Liver (tissue), 3 donors: Measurements from ENCODE around the gene MT3.

ENCODE experiments used
- EGR1 ChIP-seq, 2 donors: IDR thresholded peaks; 2 replicates each; pipeline ENCODE4 v1.6.1; 2016 to 2018; ENCODE audit warnings: antibody characterized with exemption in 2 of 2, low read depth in 2 of 2
- GABPA ChIP-seq, 2 donors: IDR thresholded peaks in 1 of 2; conservative IDR thresholded peaks in 1 of 2; 2 replicates each; pipeline ENCODE4 v1.6.1; 2016; ENCODE audit warnings: antibody characterized with exemption in 2 of 2, mild to moderate bottlenecking in 1 of 2, moderate library complexity in 1 of 2
- MAX ChIP-seq: IDR thresholded peaks from 2 replicates; pipeline ENCODE4 v1.6.1; 2016; ENCODE audit warnings: antibody characterized with exemption
- RAD21 ChIP-seq, 2 donors: IDR thresholded peaks; 2 replicates each; pipeline ENCODE4 v1.6.1; 2016; ENCODE audit warnings: antibody characterized with exemption in 2 of 2, mild to moderate bottlenecking in 2 of 2
- REST ChIP-seq: IDR thresholded peaks from 2 replicates; pipeline ENCODE4 v1.6.1; 2016; ENCODE audit warnings: antibody characterized with exemption, mild to moderate bottlenecking
- RXRA ChIP-seq, 2 donors: IDR thresholded peaks; 2 replicates each; pipeline ENCODE4 v1.6.1; 2017 to 2018; ENCODE audit warnings: antibody characterized with exemption in 2 of 2, mild to moderate bottlenecking in 1 of 2
- SP1 ChIP-seq: IDR thresholded peaks from 2 replicates; pipeline ENCODE4 v1.6.1; 2018; ENCODE audit warnings: antibody characterized with exemption, mild to moderate bottlenecking
- TAF1 ChIP-seq: conservative IDR thresholded peaks from 2 replicates; pipeline ENCODE4 v1.6.1; 2016; ENCODE audit warnings: antibody characterized with exemption, mild to moderate bottlenecking
- YY1 ChIP-seq: IDR thresholded peaks from 2 replicates; pipeline ENCODE4 v1.6.1; 2016; ENCODE audit warnings: antibody characterized with exemption, mild to moderate bottlenecking
- ZBTB33 ChIP-seq: IDR thresholded peaks from 2 replicates; pipeline ENCODE4 v1.6.1; 2016; ENCODE audit warnings: antibody characterized with exemption
- TF ChIP-seq, protein P1 (sequence below): fragments of 150-350 bp; IDR thresholded peaks from 2 replicates; pipeline ENCODE4 v1.5.1; 2017; ENCODE audit warnings: improper control_type of control experiment, low read depth, low read length; ENCODE audit not compliant: missing input control
- donor health status: healthy.
- donor health status: healthy.

DNA sequence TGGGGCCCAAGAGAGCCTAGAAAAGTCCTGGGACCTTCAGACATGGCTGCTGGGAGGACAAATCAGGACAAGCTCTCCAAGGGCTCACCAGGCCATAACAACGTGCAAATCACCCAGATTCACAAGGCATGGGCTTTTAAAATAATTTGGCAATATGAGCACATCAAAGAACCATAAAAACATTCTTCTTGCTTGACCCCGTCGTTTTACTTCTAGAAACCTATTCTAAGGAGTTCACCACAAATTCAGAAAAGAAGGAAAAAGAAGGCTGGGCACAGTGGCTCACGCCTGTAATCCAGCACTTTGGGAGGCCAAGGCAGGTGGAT is 12.1 kb upstream of the MT3 start:
- TF ChIP-seq, protein P1, sequence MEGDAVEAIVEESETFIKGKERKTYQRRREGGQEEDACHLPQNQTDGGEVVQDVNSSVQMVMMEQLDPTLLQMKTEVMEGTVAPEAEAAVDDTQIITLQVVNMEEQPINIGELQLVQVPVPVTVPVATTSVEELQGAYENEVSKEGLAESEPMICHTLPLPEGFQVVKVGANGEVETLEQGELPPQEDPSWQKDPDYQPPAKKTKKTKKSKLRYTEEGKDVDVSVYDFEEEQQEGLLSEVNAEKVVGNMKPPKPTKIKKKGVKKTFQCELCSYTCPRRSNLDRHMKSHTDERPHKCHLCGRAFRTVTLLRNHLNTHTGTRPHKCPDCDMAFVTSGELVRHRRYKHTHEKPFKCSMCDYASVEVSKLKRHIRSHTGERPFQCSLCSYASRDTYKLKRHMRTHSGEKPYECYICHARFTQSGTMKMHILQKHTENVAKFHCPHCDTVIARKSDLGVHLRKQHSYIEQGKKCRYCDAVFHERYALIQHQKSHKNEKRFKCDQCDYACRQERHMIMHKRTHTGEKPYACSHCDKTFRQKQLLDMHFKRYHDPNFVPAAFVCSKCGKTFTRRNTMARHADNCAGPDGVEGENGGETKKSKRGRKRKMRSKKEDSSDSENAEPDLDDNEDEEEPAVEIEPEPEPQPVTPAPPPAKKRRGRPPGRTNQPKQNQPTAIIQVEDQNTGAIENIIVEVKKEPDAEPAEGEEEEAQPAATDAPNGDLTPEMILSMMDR: no peak
- TF ChIP-seq REST (no peak), MAX (no peak), RAD21 (IDR thresholded peaks at IDR 0.05) (no peak), SP1 (no peak), EGR1 (IDR thresholded peaks at IDR 0.05; ENCODE audit: low read depth in 2 of 2) (no peak), RXRA (IDR thresholded peaks at IDR 0.05) (no peak), GABPA (IDR thresholded peaks at IDR 0.05 in 1 of 2, conservative IDR thresholded peaks at IDR 0.05 in 1 of 2) (no peak), ZBTB33 (no peak), YY1 (no peak), TAF1 (no peak)
